Natural killer cell (primary cell): Measurements from ENCODE around the gene NOP56. TPM values are rescaled to one million over a fixed set of nuclear protein-coding genes. Genes with fewer than 3 reads are reported as not detected.
A peak's percentile ranks its signal among the peaks of the same experiment; 100 is the strongest.
"Not testable (repeated sequence)": the region's sequence is repeated elsewhere in the genome, so short reads cannot be mapped to it uniquely, and the experiment has no call there.

Experiments used
- ATAC-seq, 3 donors: fragments of 150-1000 bp in 2 of 3; fragments of 200-7000 bp in 1 of 3; cut with Tn5 transposase; 1 replicate in 1 of 3; 2 replicates in 2 of 3; pipeline ENCODE4 v1.10.0; 2021; ENCODE audit warnings: mild to moderate bottlenecking in 2 of 3, moderate library complexity in 2 of 3
- DNase-seq, 2 donors: peaks; one replicate each; pipeline versions ENCODE4 v3.0.0 to v3.0.0-alpha.2; 2013 to 2021; ENCODE audit warnings: mixed read lengths in 1 of 2
- H3K27ac ChIP-seq: one replicate; pipeline ENCODE4 v1.5.1; 2013; ENCODE audit warnings: mild to moderate bottlenecking, low read length
- H3K27me3 ChIP-seq: one replicate; pipeline ENCODE4 v1.6.1; 2013; ENCODE audit warnings: low read length; ENCODE audit not compliant: control insufficient read depth, insufficient read depth
- H3K36me3 ChIP-seq: one replicate; pipeline ENCODE4 v1.6.1; 2013; ENCODE audit warnings: low read length; ENCODE audit not compliant: control insufficient read depth, insufficient read depth
- H3K4me1 ChIP-seq: one replicate; pipeline ENCODE4 v1.6.1; 2013; ENCODE audit warnings: low read length; ENCODE audit not compliant: control insufficient read depth, insufficient read depth
- H3K4me3 ChIP-seq: one replicate; pipeline ENCODE4 v1.5.1; 2013; ENCODE audit warnings: low read length
- H3K9me3 ChIP-seq: one replicate; pipeline ENCODE4 v1.6.1; 2013; ENCODE audit warnings: low read length; ENCODE audit not compliant: control insufficient read depth, insufficient read depth
- H3K27ac Mint-ChIP-seq, 2 donors: one replicate each; pipeline ENCODE4 v1.8.0; 2022; ENCODE audit warnings: mild to moderate bottlenecking in 2 of 2, mixed read lengths in 2 of 2, moderate library complexity in 1 of 2
- H3K27me3 Mint-ChIP-seq, 2 donors: one replicate each; pipeline ENCODE4 v1.8.0; 2022; ENCODE audit warnings: low read depth in 2 of 2, mixed read lengths in 2 of 2
- H3K36me3 Mint-ChIP-seq: one replicate; pipeline ENCODE4 v1.8.0; 2022; ENCODE audit warnings: mixed read lengths
- H3K4me1 Mint-ChIP-seq, 2 donors: one replicate each; pipeline ENCODE4 v1.8.0; 2022; ENCODE audit warnings: mixed read lengths in 2 of 2
- H3K4me3 Mint-ChIP-seq: one replicate; pipeline ENCODE4 v1.8.0; 2022; ENCODE audit warnings: mild to moderate bottlenecking, moderate library complexity, mixed read lengths
- H3K9me3 Mint-ChIP-seq, 2 donors: one replicate each; pipeline ENCODE4 v1.8.0; 2022; ENCODE audit warnings: mixed read lengths in 2 of 2
- WGBS: methylation state at CpG from one replicate; pipeline ENCODE4 v1.1.7; 2013; ENCODE audit warnings: missing lambda C conversion rate; ENCODE audit not compliant: insufficient coverage; 5-methylcytosine and 5-hydroxymethylcytosine counted together
- intact Hi-C: fragments of 100-400 bp; cut with micrococcal nuclease; formaldehyde crosslinking; loops from one replicate; pipeline ENCODE4 v1.14.2; 2022
- total RNA-seq, 4 donors: library from RNA; stranded (reverse); fragments of 120-200 nt in 1 of 4; gene quantifications; one replicate each; pipeline versions ENCODE4 v1.2.3 to v1.2.4, GENCODE V29; 2013 to 2022
- TF ChIP-seq, protein P1 (sequence below): fragments of 200-600 bp; IDR thresholded peaks from one replicate; pipeline ENCODE4 v1.8.0; 2022; ENCODE audit warnings: antibody characterized with exemption

Gene NOP56
- total RNA-seq, 3 donors from 2014 or later (not counting 1 experiment from before 2014, with no cell fraction given): 169 to 216 (median 214) TPM

DNA sequence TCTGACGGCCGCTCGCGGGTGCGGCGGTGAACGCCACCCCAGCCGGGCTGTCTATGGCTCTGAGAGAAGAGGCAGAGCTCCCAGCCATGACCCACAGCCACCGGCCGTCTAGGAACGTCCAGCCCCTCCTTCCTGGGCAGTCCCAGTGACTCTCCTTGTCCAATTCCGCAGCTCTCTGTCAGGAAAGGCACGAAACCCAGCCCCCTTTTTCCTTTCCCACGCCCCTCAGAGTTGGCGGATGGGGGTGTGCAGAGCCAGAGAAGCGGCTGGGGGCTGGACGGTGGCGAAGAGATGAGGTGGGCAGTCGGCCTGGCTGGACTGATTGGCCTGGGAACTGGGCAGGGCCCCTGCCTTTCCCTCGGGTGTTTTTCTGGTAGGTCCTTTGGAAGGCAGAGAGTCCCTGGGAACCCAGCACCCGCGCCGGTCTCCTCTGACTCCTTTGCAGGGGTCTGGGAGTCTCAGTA is 41.6 kb downstream of the NOP56 start:
- no peak overlapping the region for H3K27ac ChIP-seq

DNA sequence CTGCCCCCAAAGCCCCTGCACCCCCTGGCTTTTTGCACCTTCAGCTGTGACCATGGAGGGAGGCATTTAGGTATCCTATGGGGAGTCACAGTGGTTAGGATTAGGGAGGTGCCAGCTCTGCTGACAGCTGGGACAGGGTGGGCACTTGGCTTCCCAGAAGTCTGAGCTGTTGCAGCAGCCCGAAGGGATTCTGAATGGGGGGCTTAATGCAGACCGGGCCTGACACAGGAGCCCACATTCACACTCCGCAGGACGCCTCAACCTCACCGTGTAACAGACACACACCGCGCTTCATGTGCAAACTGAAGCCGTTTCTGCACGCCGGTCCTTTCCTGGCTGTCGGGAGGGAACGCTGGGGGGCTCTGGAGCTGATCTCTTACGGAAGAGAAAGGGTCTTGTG is 42.1 kb downstream of the NOP56 start:
- no peaks in the 10 kb centered on the region for H3K9me3 ChIP-seq
- ATAC-seq (no peak), DNase-seq (no peak)
- peaks cover 17 to 32% of the 10 kb centered on the region in 2 donors for H3K4me1 Mint-ChIP-seq
- TF ChIP-seq, protein P1, sequence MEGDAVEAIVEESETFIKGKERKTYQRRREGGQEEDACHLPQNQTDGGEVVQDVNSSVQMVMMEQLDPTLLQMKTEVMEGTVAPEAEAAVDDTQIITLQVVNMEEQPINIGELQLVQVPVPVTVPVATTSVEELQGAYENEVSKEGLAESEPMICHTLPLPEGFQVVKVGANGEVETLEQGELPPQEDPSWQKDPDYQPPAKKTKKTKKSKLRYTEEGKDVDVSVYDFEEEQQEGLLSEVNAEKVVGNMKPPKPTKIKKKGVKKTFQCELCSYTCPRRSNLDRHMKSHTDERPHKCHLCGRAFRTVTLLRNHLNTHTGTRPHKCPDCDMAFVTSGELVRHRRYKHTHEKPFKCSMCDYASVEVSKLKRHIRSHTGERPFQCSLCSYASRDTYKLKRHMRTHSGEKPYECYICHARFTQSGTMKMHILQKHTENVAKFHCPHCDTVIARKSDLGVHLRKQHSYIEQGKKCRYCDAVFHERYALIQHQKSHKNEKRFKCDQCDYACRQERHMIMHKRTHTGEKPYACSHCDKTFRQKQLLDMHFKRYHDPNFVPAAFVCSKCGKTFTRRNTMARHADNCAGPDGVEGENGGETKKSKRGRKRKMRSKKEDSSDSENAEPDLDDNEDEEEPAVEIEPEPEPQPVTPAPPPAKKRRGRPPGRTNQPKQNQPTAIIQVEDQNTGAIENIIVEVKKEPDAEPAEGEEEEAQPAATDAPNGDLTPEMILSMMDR: no peak
- H3K4me3 Mint-ChIP-seq: peak overlapping the region; percentile 6
- H3K9me3 Mint-ChIP-seq: no peaks in the 10 kb centered on the region
- intact Hi-C loops: no loop called here
- H3K27me3 Mint-ChIP-seq: peaks cover 0 to 43% of the 10 kb centered on the region in 2 donors
- H3K27ac Mint-ChIP-seq: no peak overlapping the region
- H3K4me3 ChIP-seq: no peak overlapping the region
- 58% methylated on average over 12 of the region's 13 CpGs for WGBS
- peaks cover 17% of the 10 kb centered on the region for H3K4me1 ChIP-seq
- peaks cover 24% of the 10 kb centered on the region for H3K27me3 ChIP-seq
- H3K27ac ChIP-seq: no peak overlapping the region
- no peaks in the 10 kb centered on the region for H3K36me3 ChIP-seq
- no peaks in the 10 kb centered on the region for H3K36me3 Mint-ChIP-seq

More for the DNA sequence above, 41.6 kb downstream of the NOP56 start:
- Mint-ChIP-seq H3K9me3 (no peaks in the 10 kb centered on the region), H3K27ac (peak overlapping the region in 1 of 2 donors; percentile 44), H3K4me3 (peak overlapping the region; percentile 31), H3K4me1 (peaks cover 17 to 36% of the 10 kb centered on the region in 2 donors), H3K36me3 (no peaks in the 10 kb centered on the region), H3K27me3 (peaks cover 0 to 43% of the 10 kb centered on the region in 2 donors)
- no peak for DNase-seq
- Histone ChIP-seq H3K4me1 (peaks cover 17% of the 10 kb centered on the region), H3K4me3 (no peak overlapping the region), H3K27me3 (peaks cover 24% of the 10 kb centered on the region), H3K9me3 (no peaks in the 10 kb centered on the region), H3K36me3 (no peaks in the 10 kb centered on the region)
- TF ChIP-seq, protein P1: no peak
- no peak for ATAC-seq
- intact Hi-C loops: no loop called here
- WGBS: 22% methylated on average over 23 of the region's 23 CpGs

DNA sequence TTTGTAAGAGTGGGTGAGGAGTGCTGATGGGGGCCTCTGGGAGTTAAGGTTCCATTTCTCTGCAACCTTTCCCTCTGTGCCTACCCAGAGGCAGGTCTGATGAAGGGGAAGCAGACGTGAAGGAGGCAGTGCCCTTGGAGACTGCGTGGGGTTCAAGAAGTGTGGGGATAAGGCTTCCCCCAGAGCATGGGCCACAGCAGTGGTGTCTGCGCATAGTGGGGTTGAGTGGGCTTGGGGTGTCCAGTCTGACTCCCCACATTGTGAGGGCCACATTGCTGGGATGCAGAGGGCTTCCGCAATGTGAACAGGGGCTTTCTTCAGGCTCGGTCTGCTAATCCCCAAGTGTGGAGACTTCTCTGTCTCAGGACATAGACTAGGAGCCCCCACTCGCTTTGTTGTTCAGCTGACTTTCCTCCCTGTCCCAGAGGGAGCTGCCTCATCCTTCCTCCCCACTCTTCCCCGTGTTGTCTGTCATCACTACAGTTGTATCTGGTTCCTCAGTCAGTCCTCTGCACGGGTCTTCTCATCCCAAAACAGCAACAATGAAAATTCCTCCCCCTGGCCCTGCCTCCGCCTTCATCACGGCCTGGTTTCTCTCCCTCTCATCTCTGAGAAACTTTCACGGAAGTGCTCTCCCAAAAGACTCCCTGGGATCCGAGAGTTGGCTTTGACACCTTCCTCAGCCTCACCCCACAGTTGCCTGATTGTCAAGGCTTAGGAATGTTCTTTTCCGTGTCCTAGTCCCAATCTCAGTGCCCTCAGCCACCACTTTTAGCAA is 43.0 kb downstream of the NOP56 start:
- Histone ChIP-seq H3K36me3 (no peaks in the 10 kb centered on the region), H3K27ac (no peak overlapping the region), H3K4me1 (peaks cover 17% of the 10 kb centered on the region), H3K4me3 (no peak overlapping the region), H3K27me3 (peaks cover 27% of the 10 kb centered on the region), H3K9me3 (no peaks in the 10 kb centered on the region)
- no peak overlapping the region for H3K27ac Mint-ChIP-seq
- peak overlapping the region; percentile 37 for H3K4me3 Mint-ChIP-seq
- H3K27me3 Mint-ChIP-seq: peaks cover 0 to 46% of the 10 kb centered on the region in 2 donors
- WGBS: 88% methylated on average over 13 of the region's 13 CpGs
- no peaks in the 10 kb centered on the region for H3K9me3 Mint-ChIP-seq
- ATAC-seq (no peak), DNase-seq (no peak)
- TF ChIP-seq, protein P1: no peak
- intact Hi-C loops: no loop called here
- no peaks in the 10 kb centered on the region for H3K36me3 Mint-ChIP-seq
- H3K4me1 Mint-ChIP-seq: peaks cover 17 to 32% of the 10 kb centered on the region in 2 donors

DNA sequence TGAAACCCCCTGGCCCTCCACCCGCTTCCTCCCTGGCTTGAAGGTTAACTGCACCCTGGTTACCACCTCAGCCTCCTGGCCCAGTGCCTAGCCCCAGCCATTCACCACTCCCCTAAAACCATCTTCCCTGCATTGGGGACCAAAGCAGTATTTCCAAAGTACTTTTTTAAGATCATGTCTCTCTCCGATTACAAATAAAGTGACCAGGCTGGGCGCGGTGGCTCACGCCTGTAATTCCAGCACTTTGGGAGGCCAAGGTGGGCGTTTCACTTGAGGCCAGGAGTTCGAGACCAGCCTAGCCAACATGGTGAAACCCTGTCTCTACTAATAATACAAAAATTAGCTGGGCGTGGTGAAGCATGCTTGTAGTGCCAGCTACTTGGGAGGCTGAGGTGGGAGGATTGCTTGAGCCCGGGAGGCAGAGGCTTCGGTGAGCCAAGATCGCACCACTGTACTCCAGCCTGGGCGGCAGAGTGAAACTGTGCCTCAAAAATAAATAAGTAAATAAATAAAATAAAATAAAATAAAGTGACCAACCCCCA is 43.6 kb downstream of the NOP56 start:
- 87% methylated on average over 9 of the region's 12 CpGs for WGBS
- H3K27ac Mint-ChIP-seq, H3K36me3 Mint-ChIP-seq, H3K4me3 ChIP-seq, ATAC-seq, DNase-seq, intact Hi-C loops, H3K27ac ChIP-seq, H3K9me3 Mint-ChIP-seq, H3K9me3 ChIP-seq, H3K36me3 ChIP-seq: not testable (repeated sequence)
- Mint-ChIP-seq H3K4me1 (peaks cover 12 to 26% of the 10 kb centered on the region in 2 donors), H3K27me3 (peaks cover 0 to 43% of the 10 kb centered on the region in 2 donors), H3K4me3 (peak overlapping the region; percentile 50)
- H3K4me1 ChIP-seq: peaks cover 17% of the 10 kb centered on the region
- peaks cover 27% of the 10 kb centered on the region for H3K27me3 ChIP-seq
